Suprapubic skin (tissue), 4 donors: Measurements from ENCODE around the gene PDLIM3. TPM values are rescaled to one million over a fixed set of nuclear protein-coding genes. Genes with fewer than 3 reads are reported as not detected.
A peak's percentile ranks its signal among the peaks of the same experiment; 100 is the strongest.

Experiments
- DNase-seq, 2 donors: peaks; one replicate each; pipeline ENCODE4 v3.0.0-alpha.2; 2019; ENCODE audit warnings: low spot score in 2 of 2
- H3K27ac ChIP-seq: fragments of 200-600 bp; sonication (generic); one replicate; pipeline ENCODE4 v1.5.1; 2019
- H3K27me3 ChIP-seq: fragments of 200-600 bp; sonication (generic); one replicate; pipeline ENCODE4 v1.5.1; 2019
- H3K36me3 ChIP-seq: fragments of 200-600 bp; sonication (generic); one replicate; pipeline ENCODE4 v1.5.1; 2019
- H3K4me1 ChIP-seq: fragments of 200-600 bp; sonication (generic); one replicate; pipeline ENCODE4 v1.5.1; 2019
- H3K4me3 ChIP-seq: fragments of 200-600 bp; sonication (generic); one replicate; pipeline ENCODE4 v1.5.1; 2019; ENCODE audit warnings: mild to moderate bottlenecking
- H3K9me3 ChIP-seq: fragments of 200-600 bp; sonication (generic); one replicate; pipeline ENCODE4 v1.5.1; 2019
- EP300 ChIP-seq: sonication (generic); formaldehyde crosslinking; IDR thresholded peaks from one replicate; pipeline ENCODE4 v1.6.1; 2017; ENCODE audit warnings: antibody characterized with exemption
- POLR2A ChIP-seq, 2 donors: fragments of 450-650 bp; IDR thresholded peaks; one replicate each; pipeline ENCODE4 v1.6.1; 2017; ENCODE audit warnings: antibody characterized with exemption in 2 of 2, mild to moderate bottlenecking in 2 of 2, moderate library complexity in 2 of 2
- POLR2AphosphoS5 ChIP-seq, 3 donors: sonication (generic); formaldehyde crosslinking; IDR thresholded peaks; one replicate each; pipeline ENCODE4 v1.6.1; 2017; ENCODE audit warnings: antibody characterized with exemption in 3 of 3
- WGBS: methylation state at CpG from one replicate; pipeline ENCODE4 v1.1.5; 2018; 5-methylcytosine and 5-hydroxymethylcytosine counted together
- total RNA-seq, 4 donors: library from RNA; depleted of rRNA; stranded (reverse); fragments of >200 nt; gene quantifications; one replicate each; pipeline ENCODE4 v1.1.0, GENCODE V29; 2016
- TF ChIP-seq, protein P1 (sequence below), 2 donors: fragments of 200-600 bp in 1 of 2; fragments of 450-650 bp in 1 of 2; sonication (generic) in 1 of 2; IDR thresholded peaks; one replicate each; pipeline ENCODE4 v1.5.1; 2016 to 2019; ENCODE audit warnings: antibody characterized with exemption in 2 of 2, mild to moderate bottlenecking in 1 of 2, moderate library complexity in 1 of 2

The PDLIM3 gene
- total RNA-seq, 4 donors from 2014 or later = 13.9 to 31.4 (median 23.1) TPM

GRCh38 chr4:185504098-185505047, 30.9 kb downstream of the PDLIM3 start:
- peak; percentile 45 for TF ChIP-seq EP300
- TF ChIP-seq, protein P1, sequence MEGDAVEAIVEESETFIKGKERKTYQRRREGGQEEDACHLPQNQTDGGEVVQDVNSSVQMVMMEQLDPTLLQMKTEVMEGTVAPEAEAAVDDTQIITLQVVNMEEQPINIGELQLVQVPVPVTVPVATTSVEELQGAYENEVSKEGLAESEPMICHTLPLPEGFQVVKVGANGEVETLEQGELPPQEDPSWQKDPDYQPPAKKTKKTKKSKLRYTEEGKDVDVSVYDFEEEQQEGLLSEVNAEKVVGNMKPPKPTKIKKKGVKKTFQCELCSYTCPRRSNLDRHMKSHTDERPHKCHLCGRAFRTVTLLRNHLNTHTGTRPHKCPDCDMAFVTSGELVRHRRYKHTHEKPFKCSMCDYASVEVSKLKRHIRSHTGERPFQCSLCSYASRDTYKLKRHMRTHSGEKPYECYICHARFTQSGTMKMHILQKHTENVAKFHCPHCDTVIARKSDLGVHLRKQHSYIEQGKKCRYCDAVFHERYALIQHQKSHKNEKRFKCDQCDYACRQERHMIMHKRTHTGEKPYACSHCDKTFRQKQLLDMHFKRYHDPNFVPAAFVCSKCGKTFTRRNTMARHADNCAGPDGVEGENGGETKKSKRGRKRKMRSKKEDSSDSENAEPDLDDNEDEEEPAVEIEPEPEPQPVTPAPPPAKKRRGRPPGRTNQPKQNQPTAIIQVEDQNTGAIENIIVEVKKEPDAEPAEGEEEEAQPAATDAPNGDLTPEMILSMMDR (IDR thresholded peaks at IDR 0.05) = no peak
- Histone ChIP-seq H3K9me3 (no peaks in the 10 kb centered on the region), H3K27ac (no peak overlapping the region), H3K27me3 (no peaks in the 10 kb centered on the region), H3K4me3 (no peak overlapping the region), H3K36me3 (no peaks in the 10 kb centered on the region), H3K4me1 (no peaks in the 10 kb centered on the region)
- no peak for DNase-seq
- WGBS = 75% methylated on average over 21 of the region's 21 CpGs

DNA sequence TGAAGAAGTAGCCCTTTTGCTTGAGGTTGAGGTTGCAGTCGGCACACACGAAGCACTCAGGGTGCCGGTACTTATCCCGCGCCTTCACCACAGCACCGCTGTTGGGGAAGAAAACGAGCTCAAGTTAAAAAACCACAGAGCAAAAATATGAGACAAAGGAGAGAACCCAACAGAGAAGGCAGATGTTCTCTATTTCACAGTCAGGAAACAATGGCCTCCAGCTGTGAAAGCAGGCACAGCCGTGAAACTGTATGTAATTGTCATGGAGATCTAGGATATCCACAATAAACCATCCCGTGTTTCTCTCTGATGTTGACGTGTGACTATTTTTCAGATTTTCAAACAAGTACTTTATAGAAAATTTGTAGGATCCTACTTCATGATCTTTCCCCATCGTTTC, 32.9 kb downstream of the PDLIM3 start:
- H3K27me3 ChIP-seq = no peaks in the 10 kb centered on the region
- DNase-seq = no peak
- no peaks in the 10 kb centered on the region for H3K4me1 ChIP-seq
- TF ChIP-seq EP300 = no peak
- TF ChIP-seq, protein P1 (IDR thresholded peaks at IDR 0.05) = no peak
- no peaks in the 10 kb centered on the region for H3K36me3 ChIP-seq
- WGBS = 69% methylated on average over 11 of the region's 11 CpGs
- H3K9me3 ChIP-seq = no peaks in the 10 kb centered on the region
- no peak overlapping the region for H3K27ac ChIP-seq
- H3K4me3 ChIP-seq = no peak overlapping the region

GRCh38 chr4:185500576-185500975, 34.7 kb downstream of the PDLIM3 start:
- TF ChIP-seq, protein P1 (IDR thresholded peaks at IDR 0.05) = no peak
- TF ChIP-seq POLR2AphosphoS5 (IDR thresholded peaks at IDR 0.05) (no peak), POLR2A (IDR thresholded peaks at IDR 0.05) (no peak), EP300 (no peak)
- Histone ChIP-seq H3K9me3 (no peaks in the 10 kb centered on the region), H3K4me3 (no peak overlapping the region), H3K4me1 (no peaks in the 10 kb centered on the region), H3K36me3 (no peaks in the 10 kb centered on the region), H3K27me3 (no peaks in the 10 kb centered on the region), H3K27ac (no peak overlapping the region)
- DNase-seq = no peak
- 18% methylated on average over 1 of the region's 1 CpG for WGBS

DNA sequence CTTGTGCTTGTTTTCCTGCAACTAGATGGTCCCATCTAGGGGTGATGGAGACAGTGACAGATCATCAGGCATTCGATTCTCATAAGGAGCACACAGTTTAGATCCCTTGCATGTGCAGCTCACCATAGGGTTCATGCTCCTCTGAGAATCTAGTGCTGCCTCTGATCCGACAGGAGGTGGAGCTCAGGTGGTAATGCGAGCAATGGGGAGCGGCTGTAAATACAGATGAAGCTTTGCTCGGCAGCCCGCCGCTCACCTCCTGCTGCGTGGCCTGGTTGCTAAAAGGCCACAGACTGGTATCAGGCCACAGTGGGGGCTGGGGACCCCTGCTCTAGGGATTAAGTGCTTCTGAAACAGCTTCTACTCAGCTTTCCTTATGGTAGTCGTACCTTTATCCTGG, 35.3 kb downstream of the PDLIM3 start:
- TF ChIP-seq, protein P1 (IDR thresholded peaks at IDR 0.05) = no peak
- TF ChIP-seq EP300 (no peak), POLR2AphosphoS5 (IDR thresholded peaks at IDR 0.05) (no peak), POLR2A (IDR thresholded peaks at IDR 0.05) (no peak)
- Histone ChIP-seq H3K9me3 (no peaks in the 10 kb centered on the region), H3K36me3 (no peaks in the 10 kb centered on the region), H3K27ac (no peak overlapping the region), H3K4me3 (no peak overlapping the region), H3K4me1 (no peaks in the 10 kb centered on the region), H3K27me3 (no peaks in the 10 kb centered on the region)
- 96% methylated on average over 9 of the region's 9 CpGs for WGBS
- DNase-seq = no peak

DNA sequence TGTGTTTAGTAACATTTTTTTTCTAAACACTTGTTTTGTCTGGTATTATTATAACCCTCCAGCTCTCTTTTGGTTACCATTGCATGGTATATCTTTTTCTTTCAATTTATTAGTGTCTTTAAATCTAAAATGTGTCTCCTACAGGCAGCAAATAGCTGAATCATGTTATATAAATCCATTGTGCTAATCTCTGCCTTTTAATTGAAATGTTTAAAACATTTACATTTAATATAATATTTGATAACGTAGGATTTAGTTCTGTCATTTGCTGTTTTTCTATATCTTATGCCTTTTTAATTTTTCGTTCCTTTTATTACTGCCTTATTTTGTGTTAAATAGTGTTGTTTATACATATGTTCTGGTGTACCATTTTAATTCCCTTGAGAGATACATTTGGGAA, 46.7 kb downstream of the PDLIM3 start:
- H3K27me3 ChIP-seq = no peaks in the 10 kb centered on the region
- no peak for TF ChIP-seq EP300
- TF ChIP-seq, protein P1 (IDR thresholded peaks at IDR 0.05) = no peak
- TF ChIP-seq POLR2A (IDR thresholded peaks at IDR 0.05) = no peak
- TF ChIP-seq POLR2AphosphoS5 (IDR thresholded peaks at IDR 0.05) = no peak
- no peak overlapping the region for H3K27ac ChIP-seq
- DNase-seq = no peak
- WGBS = 93% methylated on average over 2 of the region's 2 CpGs
- H3K9me3 ChIP-seq = peaks cover 7% of the 10 kb centered on the region
- no peaks in the 10 kb centered on the region for H3K36me3 ChIP-seq
- H3K4me3 ChIP-seq = no peak overlapping the region
- no peaks in the 10 kb centered on the region for H3K4me1 ChIP-seq
